Esophagus squamous epithelium (tissue), 5 donors: ENCODE data around the gene HTR6. TPM values are rescaled to one million over a fixed set of nuclear protein-coding genes. Genes with fewer than 3 reads are reported as not detected.

Source experiments
- DNase-seq: peaks from one replicate; lab custom pipeline; 2025; lab: John Stamatoyannopoulos, UW
- H3K27ac ChIP-seq, 4 donors: fragments of 200-600 bp; sonication (generic); one replicate each; pipeline ENCODE4 v1.5.1; 2016 to 2019; ENCODE audit warnings: mild to moderate bottlenecking in 1 of 4
- H3K27me3 ChIP-seq, 4 donors: fragments of 200-600 bp; sonication (generic); 1 replicate in 3 of 4; 2 replicates in 1 of 4; pipeline versions ENCODE4 v1.5.1 to v1.6.0; 2017 to 2021; ENCODE audit warnings: antibody characterized with exemption in 1 of 4
- H3K36me3 ChIP-seq, 3 donors: fragments of 200-600 bp; sonication (generic); one replicate each; pipeline ENCODE4 v1.5.1; 2016 to 2019
- H3K4me1 ChIP-seq, 3 donors: fragments of 200-600 bp; sonication (generic); one replicate each; pipeline ENCODE4 v1.5.1; 2017 to 2019
- H3K4me3 ChIP-seq, 4 donors: fragments of 200-600 bp; sonication (generic); 1 replicate in 3 of 4; 2 replicates in 1 of 4; pipeline ENCODE4 v1.5.1; 2016 to 2019; ENCODE audit warnings: mild to moderate bottlenecking in 2 of 4, moderate library complexity in 1 of 4
- H3K9me3 ChIP-seq, 3 donors: fragments of 200-600 bp; sonication (generic); one replicate each; pipeline ENCODE4 v1.5.1; 2016 to 2019
- CTCF ChIP-seq, 6 experiments: fragments of 450-650 bp in 4 of 6; fragments of 200-600 bp in 2 of 6; sonication (generic) in 2 of 6; IDR thresholded peaks; one replicate each; pipeline ENCODE4 v1.5.1; 2016 to 2019; ENCODE audit warnings: antibody characterized with exemption in 6 of 6, mild to moderate bottlenecking in 4 of 6, moderate library complexity in 4 of 6
- POLR2A ChIP-seq, 4 donors: fragments of 450-650 bp; IDR thresholded peaks; one replicate each; pipeline ENCODE4 v1.6.1; 2017; ENCODE audit warnings: antibody characterized with exemption in 4 of 4, mild to moderate bottlenecking in 4 of 4, moderate library complexity in 3 of 4
- WGBS, 2 donors: methylation state at CpG; one replicate each; pipeline ENCODE4 v1.1.5; 2018; 5-methylcytosine and 5-hydroxymethylcytosine counted together
- intact Hi-C: fragments of 100-400 bp; cut with DNase I; formaldehyde crosslinking; loops from one replicate; pipeline ENCODE4 v1.15.0; 2022
- total RNA-seq, 4 donors: library from RNA; depleted of rRNA; stranded (reverse); fragments of >200 nt; gene quantifications; one replicate each; pipeline ENCODE4 v1.1.0, GENCODE V29; 2016
- donor health status: DM: yes; HTN: yes; CAD: no.

The HTR6 gene
- total RNA-seq: not detected

GRCh38 chr1:19664453-19665185 is at the start of gene HTR6:
HTR6 (plus strand) TSS chr1:19664875; CDS start chr1:19665754, 879 bp downstream.
- Histone ChIP-seq H3K4me1 (peaks cover 5 to 32% (median 16%) of the 10 kb centered on the region in 3 donors), H3K27ac (no peak within 1 kb of the TSS), H3K9me3 (no peaks in the 10 kb centered on the region), H3K36me3 (no peaks in the 10 kb centered on the region), H3K27me3 (peaks cover 9 to 76% (median 13%) of the 10 kb centered on the region in 4 donors), H3K4me3 (peak within 1 kb of the TSS in 3 of 4 donors; percentile 10 to 62 (median 42))
- no peak for TF ChIP-seq CTCF (IDR thresholded peaks at IDR 0.05)
- TF ChIP-seq POLR2A (IDR thresholded peaks at IDR 0.05): no peak
- 0 to 7% methylated on average over 5 to 6 of the region's 80 CpGs for WGBS, 2 donors
- intact Hi-C loops: no loop called here
- DNase-seq: no peak

- peak overlapping the region in 1 of 4 donors; percentile 16 for H3K27ac ChIP-seq
- WGBS, 2 donors: 86 to 89% methylated on average over 5 of the region's 6 CpGs
- intact Hi-C loops: no loop called here
Observed at GRCh38 chr1:19615438-19615837, 49.2 kb upstream of the HTR6 start.

GRCh38 chr1:19616489-19616888 is 48.2 kb upstream of the HTR6 start:
- no peak for DNase-seq
- Histone ChIP-seq H3K27me3 (no peaks in the 10 kb centered on the region), H3K27ac (peak overlapping the region in 1 of 4 donors; percentile 1), H3K4me1 (peaks cover 0 to 85% (median 39%) of the 10 kb centered on the region in 3 donors), H3K4me3 (no peak overlapping the region), H3K9me3 (no peaks in the 10 kb centered on the region), H3K36me3 (peaks cover 0 to 32% (median 0%) of the 10 kb centered on the region in 3 donors)
- intact Hi-C loops: no loop called here
- TF ChIP-seq POLR2A (IDR thresholded peaks at IDR 0.05) (no peak), CTCF (IDR thresholded peaks at IDR 0.05) (no peak)
- WGBS, 2 donors: 52 to 60% methylated on average over 2 of the region's 2 CpGs

More at GRCh38 chr1:19615438-19615837, 49.2 kb upstream of the HTR6 start:
- H3K36me3 ChIP-seq: peaks cover 0 to 32% (median 0%) of the 10 kb centered on the region in 3 donors
- H3K4me1 ChIP-seq: peaks cover 0 to 81% (median 30%) of the 10 kb centered on the region in 3 donors
- DNase-seq: no peak
- H3K27me3 ChIP-seq: no peaks in the 10 kb centered on the region
- no peaks in the 10 kb centered on the region for H3K9me3 ChIP-seq
- TF ChIP-seq POLR2A (IDR thresholded peaks at IDR 0.05): no peak
- no peak for TF ChIP-seq CTCF (IDR thresholded peaks at IDR 0.05)
- H3K4me3 ChIP-seq: no peak overlapping the region

- 28 to 43% methylated on average over 3 of the region's 3 CpGs for WGBS, 2 donors
- H3K4me3 ChIP-seq: no peak overlapping the region
- DNase-seq: no peak
- H3K4me1 ChIP-seq: peaks cover 0 to 90% (median 42%) of the 10 kb centered on the region in 3 donors
- intact Hi-C loops: no loop called here
- TF ChIP-seq POLR2A (IDR thresholded peaks at IDR 0.05) (no peak), CTCF (IDR thresholded peaks at IDR 0.05) (no peak)
- H3K27me3 ChIP-seq: no peaks in the 10 kb centered on the region
- peaks cover 0 to 34% (median 0%) of the 10 kb centered on the region in 3 donors for H3K36me3 ChIP-seq
- H3K27ac ChIP-seq: peak overlapping the region in 1 of 4 donors; percentile 17
- no peaks in the 10 kb centered on the region for H3K9me3 ChIP-seq
Observed at GRCh38 chr1:19617376-19617775, 47.3 kb upstream of the HTR6 start.

- no peak overlapping the region for H3K4me3 ChIP-seq
- intact Hi-C loops: no loop called here
- H3K27ac ChIP-seq: peak overlapping the region in 2 of 4 donors; percentile 6 to 8
- peaks cover 0 to 84% (median 42%) of the 10 kb centered on the region in 3 donors for H3K4me1 ChIP-seq
- H3K36me3 ChIP-seq: peaks cover 0 to 45% (median 0%) of the 10 kb centered on the region in 3 donors
- TF ChIP-seq CTCF (IDR thresholded peaks at IDR 0.05) (no peak), POLR2A (IDR thresholded peaks at IDR 0.05) (no peak)
- DNase-seq: no peak
- WGBS, 2 donors: 32 to 57% methylated on average over 3 of the region's 3 CpGs
- no peaks in the 10 kb centered on the region for H3K9me3 ChIP-seq
- H3K27me3 ChIP-seq: no peaks in the 10 kb centered on the region
Observed at GRCh38 chr1:19618428-19618827, 46.2 kb upstream of the HTR6 start.
